Ovary (tissue), 9 donors: ENCODE results near the gene GABRG3. TPM values are rescaled to one million over a fixed set of nuclear protein-coding genes. Genes with fewer than 3 reads are reported as not detected.

Experiments
- DNase-seq, 5 donors: peaks; one replicate each; pipeline ENCODE4 v3.0.0-alpha.2; 2019 to 2020
- H3K27ac ChIP-seq, 2 donors: fragments of 200-600 bp; one replicate each; pipeline versions ENCODE4 v1.5.1 to v1.8.0; 2019 to 2022
- H3K27me3 ChIP-seq: fragments of 200-600 bp; one replicate; pipeline ENCODE4 v1.8.0; 2022
- H3K36me3 ChIP-seq: fragments of 200-600 bp; sonication (generic); one replicate; pipeline ENCODE4 v1.5.1; 2019
- H3K4me1 ChIP-seq: one replicate; pipeline ENCODE4 v1.8.1; 2013; ENCODE audit warnings: mild to moderate bottlenecking, moderate library complexity; ENCODE audit not compliant: insufficient read depth
- H3K4me3 ChIP-seq: fragments of 200-600 bp; sonication (generic); one replicate; pipeline ENCODE4 v1.5.1; 2017
- H3K9me3 ChIP-seq, 2 donors: fragments of 200-600 bp in 1 of 2; sonication (generic) in 1 of 2; one replicate each; pipeline versions ENCODE4 v1.5.1 to v1.8.1; 2013 to 2019; ENCODE audit warnings: mild to moderate bottlenecking in 1 of 2, moderate library complexity in 1 of 2
- EP300 ChIP-seq: sonication (generic); formaldehyde crosslinking; IDR thresholded peaks from one replicate; pipeline ENCODE4 v1.6.1; 2017; ENCODE audit warnings: antibody characterized with exemption
- POLR2A ChIP-seq: fragments of 450-650 bp; IDR thresholded peaks from one replicate; pipeline ENCODE4 v1.6.1; 2017; ENCODE audit warnings: antibody characterized with exemption, mild to moderate bottlenecking, moderate library complexity
- WGBS, 3 donors: extraction: QIAGEN DNeasy Blood & Tissue Kit in 1 of 3; methylation state at CpG; one replicate each; pipeline versions ENCODE4 v1.1.5 to v1.1.7; 2013 to 2017; 5-methylcytosine and 5-hydroxymethylcytosine counted together
- intact Hi-C, 4 donors: fragments of 100-400 bp; cut with DNase I; formaldehyde crosslinking; loops; one replicate each; pipeline versions ENCODE4 v1.11.0 to v1.15.1; 2022 to 2023
- polyA plus RNA-seq, 2 donors: library from polyadenylated mRNA; stranded (reverse); fragments of 200-250 nt in 1 of 2; fragments of 350-450 nt in 1 of 2; fragmentation: Illumina TruSeq in 1 of 2; extraction: RNeasy Lipid Tissue Mini Kit (QIAGEN cat#74804) in 1 of 2; gene quantifications; one replicate each; pipeline ENCODE4 v1.2.3, GENCODE V29; 2013 to 2014
- total RNA-seq, 7 donors: library from RNA; depleted of rRNA in 2 of 7; stranded (reverse); fragments of >200 nt in 2 of 7; fragmentation: NEBNext Ultra II Directional in 3 of 7; extraction: Animal tissue kit (Norgen Biotek cat#: 25700) in 3 of 7; gene quantifications; one replicate each; pipeline versions ENCODE4 v1.1.0 to v1.2.4, GENCODE V29; 2016 to 2023
- TF ChIP-seq, protein P1 (sequence below), 3 donors: fragments of 450-650 bp in 2 of 3; fragments of 200-600 bp in 1 of 3; IDR thresholded peaks; one replicate each; pipeline versions ENCODE4 v1.5.1 to v1.8.0; 2016 to 2022; ENCODE audit warnings: antibody characterized with exemption in 3 of 3, mild to moderate bottlenecking in 1 of 3
- donor health status: DM: no; HTN: no; CAD: no; lungs with moderate emphysema.
- donor health status: DM: no; HTN: no; CAD: no.
- donor health status: Bipolar disorder and iron deficiency.
- donor health status: DM: yes; HTN: yes; CAD: no.
- donor health status: DM: no; HTN: no; CAD: no.
- donor health status: DM: yes; HTN: yes; CAD: no.

GABRG3 gene
- total and polyA plus RNA-seq, 9 donors: 0.01 to 0.18 (median 0.13) TPM; not detected in 6

DNA sequence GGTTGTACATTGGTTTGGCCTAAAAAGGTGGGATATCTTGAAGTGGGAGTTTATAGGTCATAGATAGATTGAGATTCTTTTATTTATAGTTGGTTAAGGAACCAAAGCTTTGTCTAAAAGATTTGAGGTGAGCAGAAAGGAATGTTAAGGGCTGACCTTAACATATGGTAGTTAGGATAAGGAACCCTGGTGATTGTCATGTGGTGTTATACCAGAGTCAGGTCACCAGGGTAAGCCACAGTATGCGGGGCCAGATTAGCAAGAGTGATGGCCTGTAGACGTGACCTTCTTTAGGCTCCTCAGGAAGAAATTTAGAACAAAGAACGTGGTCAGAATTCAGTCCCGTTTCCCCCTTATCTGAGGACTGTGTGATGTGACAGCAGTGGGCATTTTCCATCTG lies 249.2 kb downstream of the GABRG3 start:
- no peaks in the 10 kb centered on the region for H3K36me3 ChIP-seq
- H3K4me1 ChIP-seq: no peaks in the 10 kb centered on the region
- intact Hi-C loops: no loop called here
- H3K27ac ChIP-seq: no peak overlapping the region
- H3K4me3 ChIP-seq: no peak overlapping the region
- H3K9me3 ChIP-seq: no peaks in the 10 kb centered on the region
- no peaks in the 10 kb centered on the region for H3K27me3 ChIP-seq
- WGBS, 3 donors: 22 to 57% (median 23%) methylated on average over 4 of the region's 4 CpGs
- TF ChIP-seq, protein P1, sequence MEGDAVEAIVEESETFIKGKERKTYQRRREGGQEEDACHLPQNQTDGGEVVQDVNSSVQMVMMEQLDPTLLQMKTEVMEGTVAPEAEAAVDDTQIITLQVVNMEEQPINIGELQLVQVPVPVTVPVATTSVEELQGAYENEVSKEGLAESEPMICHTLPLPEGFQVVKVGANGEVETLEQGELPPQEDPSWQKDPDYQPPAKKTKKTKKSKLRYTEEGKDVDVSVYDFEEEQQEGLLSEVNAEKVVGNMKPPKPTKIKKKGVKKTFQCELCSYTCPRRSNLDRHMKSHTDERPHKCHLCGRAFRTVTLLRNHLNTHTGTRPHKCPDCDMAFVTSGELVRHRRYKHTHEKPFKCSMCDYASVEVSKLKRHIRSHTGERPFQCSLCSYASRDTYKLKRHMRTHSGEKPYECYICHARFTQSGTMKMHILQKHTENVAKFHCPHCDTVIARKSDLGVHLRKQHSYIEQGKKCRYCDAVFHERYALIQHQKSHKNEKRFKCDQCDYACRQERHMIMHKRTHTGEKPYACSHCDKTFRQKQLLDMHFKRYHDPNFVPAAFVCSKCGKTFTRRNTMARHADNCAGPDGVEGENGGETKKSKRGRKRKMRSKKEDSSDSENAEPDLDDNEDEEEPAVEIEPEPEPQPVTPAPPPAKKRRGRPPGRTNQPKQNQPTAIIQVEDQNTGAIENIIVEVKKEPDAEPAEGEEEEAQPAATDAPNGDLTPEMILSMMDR (IDR thresholded peaks at IDR 0.05): no peak
- TF ChIP-seq EP300 (no peak), POLR2A (no peak)
- DNase-seq: no peak

- DNase-seq: no peak
- no peak overlapping the region for H3K4me3 ChIP-seq
- H3K4me1 ChIP-seq: no peaks in the 10 kb centered on the region
- no peak for TF ChIP-seq POLR2A
- TF ChIP-seq, protein P1 (IDR thresholded peaks at IDR 0.05): no peak
- TF ChIP-seq EP300: no peak
- WGBS, 3 donors: 23 to 27% (median 25%) methylated on average over 4 of the region's 4 CpGs
- H3K36me3 ChIP-seq: no peaks in the 10 kb centered on the region
- no peaks in the 10 kb centered on the region for H3K9me3 ChIP-seq
- H3K27me3 ChIP-seq: no peaks in the 10 kb centered on the region
- intact Hi-C loops: no loop called here
- H3K27ac ChIP-seq: no peak overlapping the region
Observed at GRCh38 chr15:27222479-27222878, 251.5 kb downstream of the GABRG3 start.

- intact Hi-C loops: no loop called here
- WGBS, 3 donors: 21 to 27% (median 23%) methylated on average over 2 of the region's 2 CpGs
Observed at GRCh38 chr15:27223179-27223578, 252.2 kb downstream of the GABRG3 start.

GRCh38 chr15:27231811-27232210 lies 260.8 kb downstream of the GABRG3 start:
- 25 to 63% (median 59%) methylated on average over 2 of the region's 2 CpGs for WGBS, 3 donors
- H3K4me3 ChIP-seq: no peak overlapping the region
- H3K9me3 ChIP-seq: no peaks in the 10 kb centered on the region
- intact Hi-C loops: no loop called here
- H3K27me3 ChIP-seq: no peaks in the 10 kb centered on the region
- no peak for DNase-seq
- H3K27ac ChIP-seq: no peak overlapping the region
- TF ChIP-seq, protein P1 (IDR thresholded peaks at IDR 0.05): no peak
- TF ChIP-seq EP300 (no peak), POLR2A (no peak)
- no peaks in the 10 kb centered on the region for H3K4me1 ChIP-seq
- H3K36me3 ChIP-seq: no peaks in the 10 kb centered on the region

More at GRCh38 chr15:27223179-27223578, 252.2 kb downstream of the GABRG3 start:
- Histone ChIP-seq H3K4me1 (no peaks in the 10 kb centered on the region), H3K4me3 (no peak overlapping the region), H3K27me3 (no peaks in the 10 kb centered on the region), H3K36me3 (no peaks in the 10 kb centered on the region), H3K27ac (no peak overlapping the region), H3K9me3 (no peaks in the 10 kb centered on the region)
- TF ChIP-seq POLR2A: no peak
- TF ChIP-seq EP300: no peak
- TF ChIP-seq, protein P1 (IDR thresholded peaks at IDR 0.05): no peak
- no peak for DNase-seq

GRCh38 chr15:27232876-27233275 lies 261.9 kb downstream of the GABRG3 start:
- 72 to 74% (median 74%) methylated on average over 4 of the region's 4 CpGs for WGBS, 3 donors
- no peak for DNase-seq
- intact Hi-C loops: no loop called here

More at GRCh38 chr15:27232876-27233275, 261.9 kb downstream of the GABRG3 start:
- H3K27me3 ChIP-seq: no peaks in the 10 kb centered on the region
- no peaks in the 10 kb centered on the region for H3K9me3 ChIP-seq
- no peak overlapping the region for H3K4me3 ChIP-seq
- TF ChIP-seq, protein P1 (IDR thresholded peaks at IDR 0.05): no peak
- TF ChIP-seq POLR2A (no peak), EP300 (no peak)
- H3K27ac ChIP-seq: no peak overlapping the region
- H3K4me1 ChIP-seq: no peaks in the 10 kb centered on the region
- no peaks in the 10 kb centered on the region for H3K36me3 ChIP-seq
